K562 treated with DMSO at 1 percent for 24 hours (cell line): ENCODE measurements around the gene USP15. TPM values are rescaled to one million over a fixed set of nuclear protein-coding genes. Genes with fewer than 3 reads are reported as not detected.

ENCODE experiments used
- total RNA-seq: library from RNA; unstranded; fragments of 300-600 nt; gene quantifications from 2 replicates; pipeline ENCODE4 v1.2.3, GENCODE V29; 2022; ENCODE audit warnings: low read depth; ENCODE audit not compliant: insufficient read depth

USP15 gene
- 38.3 and 43.3 TPM in 2 replicates for total RNA-seq

DNA sequence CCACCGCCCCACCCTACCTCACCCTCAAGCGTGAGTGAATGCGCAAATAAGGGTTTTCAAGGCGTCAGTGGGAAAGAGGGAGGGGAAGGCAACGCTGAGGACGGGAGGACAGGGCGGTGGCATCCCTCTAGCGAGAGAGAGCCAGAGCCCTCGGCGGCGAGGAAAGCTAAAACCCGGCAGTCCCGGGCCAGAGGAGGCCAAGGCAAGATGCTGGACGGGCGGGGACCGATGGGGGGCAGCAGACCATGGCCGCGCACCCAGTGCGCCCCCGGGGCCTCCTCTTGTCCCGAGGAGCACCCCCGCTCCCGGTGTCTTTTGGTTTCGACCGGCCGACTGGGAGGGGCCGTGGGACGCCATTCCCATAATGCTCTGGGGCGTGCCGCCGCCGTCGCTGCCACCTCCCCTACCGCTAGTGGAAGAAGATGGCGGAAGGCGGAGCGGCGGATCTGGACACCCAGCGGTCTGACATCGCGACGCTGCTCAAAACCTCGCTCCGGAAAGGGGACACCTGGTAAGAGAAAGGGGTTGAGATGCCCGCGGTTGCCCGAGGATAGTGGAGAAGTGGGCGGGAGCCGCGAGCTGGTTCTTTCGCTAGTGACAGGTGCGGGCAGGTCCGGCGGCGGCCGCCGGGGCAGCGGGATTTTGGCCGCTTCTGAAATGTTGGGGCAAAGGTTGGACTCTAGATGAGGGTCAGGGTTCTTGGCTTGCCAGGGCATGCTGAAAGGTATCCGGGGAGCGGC, at the start of gene USP15:
USP15 (plus strand) TSS at position 412 of the 740 bp plus-strand sequence; CDS start at position 423, 11 bp downstream.

Other genes with a start within 250 kb of the USP15 start
- 7.6 and 9.7 TPM in 2 replicates for gene MON2, start 206.4 kb downstream of the USP15 start, total RNA-seq